GM12878 (cell line): ENCODE measurements around the gene CAB39.

Experiments
- CREM ChIP-seq: IDR thresholded peaks from 2 replicates; pipeline ENCODE4 v1.6.1; 2014; ENCODE audit warnings: antibody characterized with exemption, low read depth
- CTCF ChIP-seq, 3 experiments: IDR thresholded peaks in 2 of 3; conservative IDR thresholded peaks in 1 of 3; 2 replicates each; pipeline ENCODE4 v1.5.1; 2011; ENCODE audit warnings: low read depth in 3 of 3, low read length in 3 of 3, mild to moderate bottlenecking in 3 of 3, control low read depth in 2 of 3, moderate library complexity in 2 of 3, inconsistent platforms in 1 of 3, mixed read lengths in 1 of 3; ENCODE audit not compliant: control insufficient read depth in 2 of 3, insufficient read depth in 1 of 3; ENCODE audit errors: extremely low read depth in 1 of 3
- EZH2 ChIP-seq: IDR thresholded peaks from 2 replicates; pipeline ENCODE4 v1.6.1; 2012; ENCODE audit warnings: low read depth, mild to moderate bottlenecking, control low read depth, inconsistent platforms, low read length, borderline replicate concordance; ENCODE audit not compliant: control insufficient read depth
- MYC ChIP-seq: IDR thresholded peaks from 2 replicates; pipeline ENCODE4 v1.6.1; 2011; ENCODE audit warnings: mild to moderate bottlenecking, low read length, moderate library complexity, inconsistent platforms; ENCODE audit not compliant: insufficient read depth, insufficient replicate concordance, insufficient read length, severe bottlenecking
- NR2C2 ChIP-seq: IDR thresholded peaks from 2 replicates; pipeline ENCODE4 v1.6.1; 2011; ENCODE audit warnings: borderline replicate concordance, low read depth; ENCODE audit not compliant: control insufficient read depth, insufficient read length
- PRDM15 ChIP-seq: fragments of 450-650 bp; formaldehyde crosslinking; IDR thresholded peaks from 2 replicates; pipeline ENCODE4 v1.4.0; 2020; ENCODE audit warnings: mild to moderate bottlenecking, moderate library complexity
- SIN3A ChIP-seq: IDR thresholded peaks from 2 replicates; pipeline ENCODE4 v1.6.1; 2012; ENCODE audit warnings: low read depth, low read length, improper control_type of control experiment
- SMARCA5 ChIP-seq: fragments of 450-650 bp; IDR thresholded peaks from 2 replicates; pipeline ENCODE4 v1.6.1; 2017; ENCODE audit warnings: mild to moderate bottlenecking
- SREBF2 ChIP-seq: IDR thresholded peaks from 2 replicates; pipeline ENCODE4 v1.6.1; 2012; ENCODE audit warnings: mild to moderate bottlenecking, low read length
- ZBTB11 ChIP-seq: fragments of 450-650 bp; formaldehyde crosslinking; IDR thresholded peaks from 2 replicates; pipeline ENCODE4 v1.5.0; 2022; ENCODE audit warnings: mild to moderate bottlenecking, missing genetic modification characterization
- ZNF274 ChIP-seq: IDR thresholded peaks from one replicate; pipeline ENCODE4 v1.8.0; 2011; ENCODE audit not compliant: insufficient read length, insufficient read depth

DNA sequence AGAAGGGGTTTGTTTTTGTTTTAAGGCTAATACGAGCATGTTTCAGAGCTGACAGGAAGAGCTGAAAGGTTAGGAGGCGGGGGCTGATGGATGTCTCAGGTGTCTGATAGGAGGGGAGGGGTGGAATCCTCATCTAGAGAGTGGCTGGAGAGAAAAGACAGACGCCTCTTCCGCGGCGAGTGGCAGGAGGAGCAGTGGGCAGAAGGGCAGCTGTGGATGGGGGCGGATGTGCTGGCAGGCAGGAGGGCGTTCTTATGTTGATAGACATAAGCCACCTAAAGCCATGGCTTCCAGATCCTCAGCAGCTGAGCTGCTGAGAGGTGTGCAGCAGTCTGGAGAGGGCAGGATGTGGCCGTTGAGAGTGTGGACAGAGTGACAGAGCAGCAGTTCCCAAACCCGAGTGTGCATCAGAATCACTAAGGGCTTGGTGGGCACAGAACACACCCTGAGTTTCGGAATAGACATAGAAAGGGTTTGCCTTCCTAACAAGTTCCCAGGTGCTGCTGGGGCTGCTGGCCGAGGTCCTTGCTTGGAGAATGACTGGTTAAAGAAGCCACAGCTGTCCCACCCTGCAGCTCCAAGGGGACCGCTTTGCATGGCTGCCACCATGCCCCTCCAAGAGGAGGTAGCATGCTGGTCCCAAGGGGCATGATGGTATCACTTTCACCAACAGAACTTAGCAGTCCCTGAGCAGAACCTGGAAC, 149.1 kb downstream of the CAB39 start:
- TF ChIP-seq CREM: no peak
- TF ChIP-seq ZNF274: no peak
- TF ChIP-seq MYC: no peak
- no peak for TF ChIP-seq ZBTB11
- no peak for TF ChIP-seq CTCF (IDR thresholded peaks at IDR 0.05 in 2 of 3, conservative IDR thresholded peaks at IDR 0.05 in 1 of 3; ENCODE audit: control insufficient read depth in 2 of 3, extremely low read depth in 1 of 3, insufficient read depth in 1 of 3, low read depth in 3 of 3, low read length in 3 of 3)
- no peak for TF ChIP-seq EZH2
- TF ChIP-seq SREBF2: no peak
- TF ChIP-seq SMARCA5: no peak
- no peak for TF ChIP-seq PRDM15 (CRISPR knock-in tag)
- TF ChIP-seq NR2C2: no peak
- TF ChIP-seq SIN3A: no peak
